Mesenteric fat pad (tissue), 1 donor: ENCODE data around the gene LST1. TPM values are rescaled to one million over a fixed set of nuclear protein-coding genes. Genes with fewer than 3 reads are reported as not detected.
"Not testable (repeated sequence)": the region's sequence is repeated elsewhere in the genome, so short reads cannot be mapped to it uniquely, and the experiment has no call there.

ENCODE experiments used
- DNase-seq: peaks from one replicate; pipeline ENCODE4 v3.0.0-alpha.2; 2020; ENCODE audit warnings: low spot score
- long read RNA-seq: library from polyadenylated mRNA; unstranded; transcript quantifications from one replicate; pipeline ENCODE4 v2.0.0, GENCODE V29; 2020
- total RNA-seq: library from RNA; stranded (reverse); fragmentation: NEBNext Ultra II Directional; extraction: Animal tissue kit (Norgen Biotek cat#: 25700); gene quantifications from one replicate; pipeline ENCODE4 v1.2.1, GENCODE V29; 2021
- donor health status: DM: yes; HTN: yes; CAD: no.

The LST1 gene
- total RNA-seq = 23.8 TPM
- long read RNA-seq, partial matches to known transcripts = 0 of 1 reads
- long read RNA-seq, other reads (novel, unspliced or antisense) = 0 of 1 reads

DNA sequence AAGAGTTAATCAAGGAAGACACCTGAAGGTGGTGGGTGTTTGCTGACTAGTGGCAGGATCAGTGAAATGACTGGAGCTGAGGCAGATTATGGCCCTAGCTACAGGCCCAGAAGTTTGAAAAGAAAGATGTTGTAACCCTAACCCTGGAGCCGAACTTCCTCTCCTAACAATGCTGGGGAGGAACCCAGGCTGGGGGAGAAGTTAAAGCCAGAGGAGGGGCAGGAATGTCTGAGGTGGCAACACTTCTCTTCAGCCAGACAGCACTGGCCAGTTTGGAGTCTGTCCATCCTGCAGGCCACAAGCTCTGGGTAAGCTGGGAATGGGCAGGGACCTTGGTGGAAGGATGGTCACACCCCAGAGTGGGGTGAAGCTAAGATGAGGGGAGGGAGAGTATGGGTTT is at the start of gene LST1:
Gene LST1, plus strand, starts transcription at position 270 of the 400 bp plus-strand sequence. CDS start 1,023 bp downstream, outside the sequence.
- no peak for DNase-seq

DNA sequence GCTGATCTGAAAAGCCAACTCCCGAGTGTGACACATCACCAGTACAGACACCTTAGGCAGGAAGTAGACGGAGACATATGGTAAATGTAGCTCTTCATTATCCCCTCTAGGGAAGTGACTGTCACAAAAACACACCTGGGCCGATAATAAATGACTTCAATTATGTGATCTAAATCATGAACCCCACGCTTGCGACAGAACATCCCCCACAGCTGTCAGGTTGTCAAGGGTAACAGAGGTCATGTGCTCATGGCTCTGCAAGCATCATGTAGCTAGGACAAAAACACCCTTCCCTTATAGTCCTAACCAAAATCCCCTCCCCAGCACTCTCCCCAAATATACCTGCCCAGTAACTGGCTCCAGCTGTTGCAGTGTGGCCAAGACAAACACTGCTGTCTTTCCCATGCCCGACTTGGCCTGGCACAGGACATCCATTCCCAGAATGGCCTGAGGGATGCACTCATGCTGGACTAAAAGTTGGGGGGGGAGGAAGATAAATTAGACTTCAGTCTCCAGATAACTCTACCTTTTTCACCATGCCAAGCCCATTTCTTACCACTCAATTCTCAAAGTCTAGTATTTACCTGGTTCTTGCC is 47.2 kb upstream of the LST1 start:
- no peak for DNase-seq

DNA sequence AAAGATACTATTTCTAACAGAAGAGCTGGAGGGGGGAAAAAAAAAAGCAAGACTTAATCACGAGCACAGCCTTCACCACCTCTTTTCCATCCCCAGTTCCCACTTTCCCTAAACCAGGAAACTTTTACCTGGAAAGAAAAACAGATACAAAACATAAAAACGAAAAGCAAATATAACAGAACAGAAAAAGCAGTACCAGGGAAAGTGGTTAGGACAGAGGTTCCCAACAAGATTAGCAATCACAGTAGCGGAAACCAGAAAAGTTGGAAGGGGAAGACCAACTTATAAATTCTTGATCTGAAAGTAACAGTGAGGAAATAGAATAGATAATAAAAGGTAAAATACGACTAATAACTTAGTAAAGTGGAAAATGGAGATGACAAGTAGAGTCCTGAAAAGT is 45.4 kb upstream of the LST1 start:
- no peak for DNase-seq

DNA sequence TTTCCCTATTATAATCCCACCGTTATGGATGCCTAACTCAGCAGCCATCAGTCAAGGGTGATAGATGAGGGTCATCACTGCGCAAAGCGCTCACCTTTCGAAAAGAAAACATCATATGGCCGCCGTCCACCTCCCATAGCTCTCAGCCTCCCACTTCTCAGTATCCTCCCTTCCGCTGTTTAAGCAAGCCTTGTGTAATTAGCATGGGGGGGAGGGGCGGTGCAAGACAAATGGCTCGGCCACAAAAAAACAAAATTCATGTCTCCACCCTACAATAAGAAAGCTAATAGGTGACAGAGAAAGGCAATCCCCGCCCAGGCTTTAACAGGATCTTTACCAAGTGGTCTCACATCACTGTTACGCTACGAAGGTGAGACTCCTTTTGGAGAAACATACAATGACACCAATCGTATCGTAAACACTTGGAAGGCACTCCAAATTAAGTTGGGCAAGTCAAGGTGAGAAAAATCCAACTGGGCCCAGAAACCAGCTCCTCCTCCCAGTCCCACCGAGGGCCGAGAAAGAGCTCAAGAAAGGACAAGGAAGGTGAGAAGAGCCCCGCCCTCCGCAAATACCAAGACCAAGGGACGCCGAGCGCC is 44.9 kb upstream of the LST1 start:
- no peak for DNase-seq

DNA sequence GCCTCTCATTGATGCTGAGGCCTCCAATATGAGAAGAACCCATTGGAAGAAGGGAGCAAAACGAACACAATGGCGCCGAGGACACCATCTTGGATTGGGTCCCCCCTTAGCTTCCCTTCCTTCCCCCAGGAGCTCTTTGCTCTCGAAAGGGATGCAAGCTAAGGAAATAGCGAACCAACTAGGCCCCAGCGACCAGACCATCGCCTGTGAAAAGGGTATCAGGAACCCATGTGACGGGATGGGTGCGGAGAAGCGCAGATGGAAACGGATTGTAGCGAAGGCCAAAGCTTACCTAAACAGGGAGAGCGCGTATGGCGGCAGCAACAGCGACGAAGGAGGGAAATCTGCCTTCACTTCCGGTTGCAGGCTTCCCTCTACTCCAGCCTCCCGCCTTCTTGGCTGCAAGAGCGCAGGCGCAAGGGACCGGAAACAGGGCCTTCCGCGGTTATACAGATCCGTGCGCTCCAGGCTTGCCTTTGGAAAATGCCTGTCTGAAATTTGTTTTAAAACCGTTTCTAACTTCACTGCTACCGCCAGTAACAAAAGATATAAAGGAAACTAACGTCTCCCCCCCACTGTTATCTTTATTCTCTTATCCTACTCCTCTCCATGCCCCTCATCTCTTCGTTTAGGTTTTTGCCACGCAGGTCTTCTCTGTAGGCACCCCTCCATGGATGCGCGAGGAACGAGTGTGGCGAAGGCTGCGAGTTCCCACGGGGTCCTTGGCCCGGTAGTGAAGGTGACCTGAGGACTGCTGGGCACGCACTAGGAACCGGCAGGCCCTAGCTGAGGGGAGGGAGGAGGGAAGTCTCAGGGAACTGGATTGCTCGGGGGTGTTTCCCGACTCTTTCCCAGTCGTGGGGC is 44.2 kb upstream of the LST1 start, which contains the start of gene DDX39B:
Gene DDX39B, minus strand, starts transcription at position 346 of the 864 bp plus-strand sequence. CDS start 1,471 bp downstream, outside the sequence.
- peak; percentile 97 for DNase-seq

DNA sequence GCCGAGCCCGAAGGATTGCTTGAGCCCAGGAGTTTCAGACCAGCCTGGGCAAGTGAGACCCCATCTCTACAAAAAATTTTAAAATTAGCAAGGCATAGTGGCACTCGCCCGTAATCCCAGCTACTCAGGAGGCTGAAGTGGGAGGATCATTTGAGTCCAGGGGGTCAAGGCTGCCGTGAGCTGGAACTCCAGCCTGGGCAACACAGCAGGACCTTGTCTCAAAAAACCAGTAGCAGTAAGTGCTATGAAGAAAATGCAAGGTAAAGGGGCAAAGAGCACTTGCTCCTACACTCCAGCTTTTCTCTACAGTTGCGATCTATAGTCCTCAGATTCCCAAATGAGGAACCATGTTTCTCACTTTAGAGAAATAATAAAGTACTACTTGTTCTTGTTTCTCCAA is 42.4 kb upstream of the LST1 start:
- no peak for DNase-seq

DNA sequence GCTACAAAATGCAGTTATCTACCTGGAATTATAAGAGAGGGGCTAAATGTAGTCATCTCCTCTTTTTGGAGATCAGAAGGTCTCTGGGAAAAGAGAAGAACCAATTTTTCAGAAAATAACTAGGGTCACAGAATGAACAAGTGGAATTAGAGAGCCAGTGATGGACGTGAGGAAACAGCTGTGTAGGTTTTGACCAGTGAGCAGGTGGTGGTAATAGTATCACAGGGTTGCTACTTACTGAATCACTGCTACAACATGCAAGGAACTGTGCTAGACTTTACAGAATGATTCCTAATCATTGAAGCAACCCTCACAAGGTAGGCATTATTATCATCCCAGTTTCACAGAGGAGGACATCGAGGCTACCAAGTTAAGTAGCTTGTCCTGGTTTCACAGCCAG is 41.4 kb upstream of the LST1 start:
- no peak for DNase-seq

DNA sequence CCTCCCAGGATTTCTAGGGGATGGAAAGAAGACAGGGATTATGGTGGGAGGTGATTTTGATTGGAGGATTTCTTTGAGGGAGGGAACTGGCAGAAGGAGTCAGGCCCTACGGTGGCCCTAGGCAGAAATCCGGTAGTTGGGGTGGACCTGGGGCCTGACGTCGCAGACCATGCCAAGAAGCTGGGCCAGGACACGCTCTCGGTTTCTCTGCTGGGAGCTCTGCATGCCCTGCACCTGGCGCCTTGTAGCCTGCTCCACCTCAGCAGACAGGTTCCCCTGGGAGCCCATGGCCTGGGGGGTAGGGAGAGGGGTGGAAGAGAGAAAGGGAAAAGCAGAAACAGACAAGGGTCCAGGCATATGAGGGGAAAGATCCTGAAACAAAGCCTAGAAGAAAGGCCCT is 40.8 kb upstream of the LST1 start:
- no peak for DNase-seq

DNA sequence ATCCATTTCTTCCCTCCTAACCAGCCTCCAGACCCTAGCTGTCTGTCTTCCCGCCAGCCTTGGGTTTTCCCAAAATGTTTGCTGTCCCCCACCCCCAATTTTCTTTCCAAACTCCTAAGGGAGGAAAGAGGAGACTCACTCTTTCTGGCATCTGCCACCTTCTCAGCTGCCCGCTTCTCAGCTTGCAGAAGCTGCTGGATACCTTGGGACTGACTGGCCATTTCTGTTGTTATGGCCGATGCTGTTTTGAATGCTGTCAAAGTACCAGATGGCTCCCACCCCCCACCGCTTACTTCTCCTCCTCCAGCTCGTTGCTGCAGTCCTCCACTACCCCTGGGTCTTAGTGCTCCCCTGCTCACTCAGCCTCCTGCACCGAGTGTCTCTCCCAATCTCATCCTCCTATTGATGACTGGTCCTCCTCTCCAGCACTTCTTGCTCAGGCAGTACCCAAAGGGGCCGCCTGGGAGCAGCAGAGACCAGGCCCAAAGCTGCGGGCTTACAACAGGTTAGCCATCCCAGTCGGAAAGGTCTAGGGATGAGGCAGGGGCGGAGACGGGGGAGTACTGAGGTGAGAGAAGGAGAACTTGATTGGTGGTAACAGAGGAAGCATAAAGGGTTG is 39.6 kb upstream of the LST1 start, which contains the start of gene ATP6V1G2:
Gene ATP6V1G2, minus strand, starts transcription at position 270 of the 619 bp plus-strand sequence. Its CDS starts 49 bp downstream, at position 221.
- no peak for DNase-seq

DNA sequence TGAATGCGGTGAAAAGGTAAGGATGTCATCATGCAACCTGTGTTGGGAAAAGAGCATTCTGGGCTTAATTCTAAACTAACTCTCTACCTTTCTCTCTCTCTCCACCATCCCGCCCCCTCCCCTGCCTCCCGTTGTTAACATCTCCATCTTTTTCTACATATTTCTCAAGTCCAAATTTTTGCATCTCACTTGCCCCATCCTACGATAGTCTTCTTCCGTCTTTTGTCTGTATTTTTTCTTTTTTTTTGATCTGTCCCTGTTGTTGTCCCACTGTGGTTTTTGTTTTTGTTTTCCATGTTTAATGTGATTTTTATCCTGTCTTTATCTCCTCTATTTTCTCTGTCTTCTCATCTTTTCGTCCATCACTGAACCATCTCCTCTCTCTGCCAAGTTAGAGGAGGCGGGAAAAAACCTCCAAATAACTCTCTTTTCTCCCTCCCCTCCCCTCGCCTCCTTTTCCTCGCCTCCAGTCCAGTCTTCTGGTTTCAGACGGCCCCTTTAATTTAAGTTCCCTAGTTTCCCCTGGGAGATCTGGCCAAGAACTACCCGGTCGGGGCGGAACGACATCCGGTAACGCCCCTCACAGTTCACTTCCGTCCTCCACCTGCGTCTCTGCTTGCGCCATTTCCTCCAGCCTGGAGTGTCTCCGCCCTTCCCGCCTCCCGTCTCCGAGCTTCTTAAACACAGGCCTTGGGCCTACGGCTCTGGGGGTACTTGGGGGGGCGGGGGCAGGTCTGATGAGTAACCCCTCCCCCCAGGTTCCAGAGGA is 38.9 kb upstream of the LST1 start, which contains the start of gene NFKBIL1:
Gene NFKBIL1, plus strand, starts transcription at position 651 of the 769 bp plus-strand sequence. Its CDS starts 87 bp downstream, at position 738.
- DNase-seq = peak; percentile 96

DNA sequence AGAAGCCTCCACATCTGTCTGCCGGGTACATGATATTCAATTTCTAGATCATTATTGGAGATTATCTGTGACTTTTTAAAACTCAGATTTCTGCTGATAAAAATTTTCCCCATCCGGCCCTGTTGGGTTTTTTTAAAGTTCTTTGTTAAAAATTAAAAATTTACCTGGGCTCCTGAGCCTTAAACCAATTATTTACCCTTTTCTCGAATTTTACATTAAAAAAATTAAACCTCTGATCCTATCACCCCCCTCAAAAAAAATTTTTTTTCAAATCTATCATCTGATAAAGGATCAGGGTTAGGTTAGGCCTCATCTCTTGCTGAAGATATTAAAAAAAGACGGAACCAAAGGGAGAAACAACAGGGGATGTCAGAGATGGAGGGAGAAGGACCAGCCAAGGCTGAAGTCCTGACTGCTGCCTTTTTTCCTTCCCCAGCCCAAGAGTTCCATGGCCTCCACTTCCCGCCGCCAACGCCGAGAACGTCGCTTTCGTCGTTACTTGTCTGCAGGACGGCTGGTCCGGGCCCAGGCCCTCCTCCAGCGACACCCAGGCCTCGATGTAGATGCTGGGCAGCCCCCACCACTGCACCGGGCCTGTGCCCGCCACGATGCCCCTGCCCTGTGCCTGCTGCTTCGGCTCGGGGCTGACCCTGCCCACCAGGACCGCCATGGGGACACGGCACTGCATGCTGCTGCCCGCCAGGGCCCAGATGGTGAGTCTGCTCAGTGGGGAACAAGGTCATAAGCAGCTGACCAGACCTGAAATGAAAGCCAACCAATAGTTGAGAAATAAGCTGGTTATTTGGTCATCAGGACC is 38.1 kb upstream of the LST1 start:
- DNase-seq = no peak

DNA sequence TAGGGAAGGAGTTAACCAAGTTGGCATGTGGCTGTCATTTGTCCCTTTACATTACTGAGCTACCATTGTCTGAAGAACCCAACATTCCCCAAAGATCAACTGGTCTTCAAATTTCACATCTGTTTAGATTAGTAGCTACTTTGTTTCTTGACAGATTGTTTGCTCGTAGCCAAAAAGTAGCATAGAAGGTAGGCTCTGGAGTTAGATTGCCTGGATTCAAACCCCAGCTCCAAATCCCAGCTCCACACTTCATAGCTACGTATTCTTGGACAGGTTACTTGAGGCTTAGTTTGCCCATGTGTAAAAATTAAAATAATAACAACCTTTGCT is 37.6 kb upstream of the LST1 start:
- DNase-seq = no peak

DNA sequence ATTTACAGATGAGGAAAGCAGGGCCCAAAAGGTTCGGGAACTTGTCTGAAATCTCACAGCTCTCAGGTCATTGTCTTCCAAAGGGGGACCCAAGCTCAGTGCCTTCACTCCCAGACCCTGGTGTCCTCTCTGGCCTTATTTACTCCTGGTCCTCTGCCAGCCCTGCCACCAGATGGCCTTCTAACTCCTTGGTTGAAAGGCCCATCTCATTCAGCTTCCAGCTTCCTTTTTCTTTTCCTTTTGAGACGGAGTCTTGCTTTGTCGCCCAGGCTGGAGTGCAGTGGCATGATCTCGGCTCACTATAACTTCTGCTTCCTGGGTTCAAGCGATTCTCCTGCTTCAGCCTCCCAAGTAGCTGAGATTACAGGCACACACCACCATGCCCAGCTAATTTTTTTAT is 34.7 kb upstream of the LST1 start:
- DNase-seq = not testable (repeated sequence)

DNA sequence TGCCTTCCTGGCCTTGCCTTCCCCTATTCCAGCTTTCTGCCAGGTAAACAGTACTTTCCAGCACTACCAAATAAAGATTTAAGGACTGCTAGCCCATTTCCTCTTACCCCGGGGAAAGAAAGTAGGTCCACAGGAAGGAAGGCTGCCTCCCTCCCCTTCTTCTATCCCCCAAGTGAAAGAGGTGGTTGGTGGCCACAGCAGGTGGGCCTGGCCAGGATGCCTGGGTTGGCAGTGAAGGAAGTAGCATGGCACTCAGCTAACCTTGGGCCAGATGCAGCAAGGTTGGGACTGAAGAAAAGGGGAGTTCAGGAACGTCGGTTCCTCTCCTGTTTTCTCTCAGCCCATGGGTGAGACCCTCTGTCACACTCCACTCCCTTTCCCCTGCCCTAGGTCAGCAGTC is 29.8 kb upstream of the LST1 start:
- DNase-seq = no peak

DNA sequence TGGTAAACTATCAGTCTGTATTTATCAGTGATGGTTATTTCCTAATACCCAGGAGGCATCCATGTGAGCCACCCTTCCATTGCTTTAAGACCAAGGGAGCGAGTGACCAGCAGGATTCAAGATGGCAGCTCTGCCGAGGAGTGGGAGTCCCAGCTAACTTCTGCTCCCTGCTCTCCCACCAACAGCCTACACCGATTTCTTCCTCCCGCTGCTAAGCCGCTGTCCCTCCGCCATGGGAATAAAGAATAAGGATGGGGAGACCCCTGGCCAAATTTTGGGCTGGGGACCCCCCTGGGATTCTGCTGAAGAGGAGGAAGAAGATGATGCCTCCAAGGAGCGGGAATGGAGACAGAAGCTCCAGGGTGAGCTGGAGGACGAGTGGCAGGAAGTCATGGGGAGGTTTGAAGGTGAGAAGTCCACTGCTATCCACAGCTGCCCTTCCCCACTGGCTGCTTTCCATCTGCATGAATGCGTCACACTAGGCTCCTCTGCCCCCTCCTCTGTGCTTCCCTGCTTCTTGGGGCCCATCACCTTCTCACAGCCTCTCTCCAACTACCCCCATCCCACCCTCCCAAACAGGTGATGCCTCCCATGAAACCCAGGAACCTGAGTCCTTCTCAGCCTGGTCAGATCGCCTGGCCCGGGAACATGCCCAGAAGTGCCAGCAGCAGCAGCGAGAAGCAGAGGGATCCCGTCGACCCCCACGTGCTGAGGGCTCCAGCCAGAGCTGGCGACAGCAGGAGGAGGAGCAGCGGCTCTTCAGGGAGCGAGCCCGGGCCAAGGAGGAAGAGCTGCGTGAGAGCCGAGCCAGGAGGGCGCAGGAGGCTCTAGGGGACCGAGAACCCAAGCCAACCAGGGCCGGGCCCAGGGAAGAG is 28.4 kb upstream of the LST1 start:
- no peak for DNase-seq

DNA sequence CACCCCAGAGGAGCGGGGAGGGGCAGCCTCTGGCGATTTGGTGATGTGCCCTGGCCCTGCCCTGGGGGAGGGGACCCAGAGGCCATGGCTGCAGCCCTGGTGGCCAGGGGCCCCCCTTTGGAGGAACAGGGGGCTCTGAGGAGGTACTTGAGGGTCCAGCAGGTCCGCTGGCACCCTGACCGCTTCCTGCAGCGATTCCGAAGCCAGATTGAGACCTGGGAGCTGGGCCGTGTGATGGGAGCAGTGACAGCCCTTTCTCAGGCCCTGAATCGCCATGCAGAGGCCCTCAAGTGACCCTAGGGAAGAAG is 27.8 kb upstream of the LST1 start:
- DNase-seq = no peak

DNA sequence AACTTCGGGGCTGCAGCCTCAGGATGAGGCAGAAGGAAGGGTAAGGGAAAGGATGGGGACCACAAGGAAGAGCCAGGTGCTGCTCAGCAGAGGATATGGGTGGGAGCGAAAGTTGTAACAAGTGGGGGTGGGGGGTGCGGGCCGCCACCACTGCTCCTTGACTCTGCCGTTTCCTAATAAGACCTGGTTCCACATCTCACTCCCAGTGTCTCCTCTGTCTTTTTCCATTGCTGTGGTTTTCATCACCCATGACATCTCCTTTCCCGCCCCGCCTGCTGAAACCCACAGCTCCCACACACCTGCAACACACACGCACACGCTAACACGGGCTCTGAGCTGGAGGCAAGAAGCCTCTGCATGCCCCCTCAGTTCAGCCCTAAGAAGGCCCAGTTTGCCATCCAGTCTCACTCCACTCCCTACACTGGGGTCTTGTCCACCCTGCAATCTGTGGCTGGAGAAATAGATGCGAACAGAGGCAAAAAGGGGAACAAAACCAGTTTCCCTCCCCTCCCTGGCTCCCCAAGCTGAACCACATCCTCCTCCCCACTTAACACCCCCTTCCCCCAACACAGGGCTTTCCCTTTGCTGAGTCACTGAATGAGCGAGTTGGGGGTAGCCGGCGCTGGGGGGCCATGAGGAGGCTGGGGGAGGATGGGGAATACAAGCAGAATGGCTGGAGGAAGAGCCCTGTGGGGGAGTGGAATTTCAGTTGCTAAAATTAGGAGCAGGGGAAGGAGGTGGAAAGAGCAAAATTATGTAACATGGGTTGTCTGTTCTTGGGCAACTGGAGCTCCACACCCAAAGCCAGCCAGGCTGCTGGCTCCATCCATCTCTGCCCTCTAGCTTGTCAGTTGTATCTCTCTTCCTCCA is 27.2 kb upstream of the LST1 start:
- no peak for DNase-seq

DNA sequence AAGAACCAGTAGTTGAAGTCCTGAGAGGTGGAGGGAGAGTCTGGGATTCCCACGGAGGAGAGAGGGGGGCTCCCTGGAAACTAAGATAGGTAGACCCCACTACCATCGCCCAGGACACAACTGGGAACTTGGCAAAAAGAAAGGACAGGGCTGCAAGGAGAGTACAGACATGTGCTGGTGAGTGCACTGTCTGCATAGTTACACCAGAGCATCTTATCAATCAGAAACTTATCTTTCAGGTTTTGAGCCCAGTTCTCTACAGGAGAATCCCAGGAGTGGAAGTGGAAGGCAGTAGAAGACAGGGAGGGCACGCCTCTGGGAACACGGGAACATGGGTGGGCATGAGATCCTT is 26.5 kb upstream of the LST1 start:
- no peak for DNase-seq
